Erythroblast (primary cell): ENCODE data around the gene PDZRN3.

Source experiments
- DNase-seq, 2 experiments: peaks; one replicate each; lab custom pipeline; 2025; lab: John Stamatoyannopoulos, UW
- GATA1 ChIP-seq: IDR thresholded peaks from 2 replicates; pipeline ENCODE4 v1.6.1; 2011; ENCODE audit warnings: low read depth, mild to moderate bottlenecking, control low read depth, low read length, moderate library complexity
- POLR2A ChIP-seq: IDR thresholded peaks from 2 replicates; pipeline ENCODE4 v1.6.1; 2011; ENCODE audit warnings: mild to moderate bottlenecking, low read length

The PDZRN3 gene

GRCh38 chr3:73461547-73461946, 163.2 kb downstream of the PDZRN3 start:
- TF ChIP-seq GATA1 (no peak), POLR2A (no peak)
- DNase-seq, result no peak

GRCh38 chr3:73459711-73460110, 165.0 kb downstream of the PDZRN3 start:
- no peak for TF ChIP-seq GATA1
- TF ChIP-seq POLR2A, result no peak
- no peak for DNase-seq

GRCh38 chr3:73453666-73454065, 171.1 kb downstream of the PDZRN3 start:
- no peak for TF ChIP-seq POLR2A
- no peak for TF ChIP-seq GATA1
- no peak for DNase-seq

GRCh38 chr3:73452729-73453128, 172.0 kb downstream of the PDZRN3 start:
- TF ChIP-seq GATA1 (no peak), POLR2A (no peak)
- no peak for DNase-seq

- DNase-seq, result no peak
- TF ChIP-seq POLR2A, result no peak
- no peak for TF ChIP-seq GATA1
Observed at GRCh38 chr3:73451301-73451944, 173.3 kb downstream of the PDZRN3 start.

- TF ChIP-seq POLR2A (no peak), GATA1 (no peak)
- DNase-seq, result no peak
Observed at GRCh38 chr3:73449774-73450173, 175.0 kb downstream of the PDZRN3 start.

GRCh38 chr3:73448761-73449301, 175.9 kb downstream of the PDZRN3 start:
- DNase-seq, result no peak
- TF ChIP-seq GATA1, result no peak
- no peak for TF ChIP-seq POLR2A

- TF ChIP-seq GATA1, result no peak
- TF ChIP-seq POLR2A, result no peak
- no peak for DNase-seq
Observed at GRCh38 chr3:73448041-73448440, 176.7 kb downstream of the PDZRN3 start.

GRCh38 chr3:73447111-73447510, 177.6 kb downstream of the PDZRN3 start:
- no peak for TF ChIP-seq GATA1
- TF ChIP-seq POLR2A, result no peak
- DNase-seq, result no peak

- TF ChIP-seq POLR2A, result no peak
- no peak for TF ChIP-seq GATA1
- no peak for DNase-seq
Observed at GRCh38 chr3:73446467-73447110, 178.2 kb downstream of the PDZRN3 start.

GRCh38 chr3:73442886-73443285, 181.9 kb downstream of the PDZRN3 start:
- no peak for TF ChIP-seq GATA1
- TF ChIP-seq POLR2A, result no peak
- no peak for DNase-seq

- no peak for TF ChIP-seq GATA1
- TF ChIP-seq POLR2A, result no peak
- DNase-seq, result no peak
Observed at GRCh38 chr3:73442152-73442551, 182.6 kb downstream of the PDZRN3 start.

GRCh38 chr3:73437828-73438227, 186.9 kb downstream of the PDZRN3 start:
- TF ChIP-seq GATA1, result no peak
- no peak for TF ChIP-seq POLR2A
- no peak for DNase-seq

GRCh38 chr3:73435055-73435454, 189.7 kb downstream of the PDZRN3 start:
- TF ChIP-seq POLR2A (no peak), GATA1 (no peak)

More at GRCh38 chr3:73435055-73435454, 189.7 kb downstream of the PDZRN3 start:
- no peak for DNase-seq
